HG02642 (cell line): ENCODE results near the gene NFAT5.
A peak's percentile ranks its signal among the peaks of the same experiment; 100 is the strongest.
"Not testable (repeated sequence)": the region's sequence is repeated elsewhere in the genome, so short reads cannot be mapped to it uniquely, and the experiment has no call there.

Source experiments
- ATAC-seq: cut with Tn5 transposase; IDR thresholded peaks from one replicate; pipeline ENCODE4 v1.9.1; 2021; ENCODE audit warnings: mild to moderate bottlenecking; ENCODE audit not compliant: unreplicated experiment, poor library complexity

Gene NFAT5

GRCh38 chr16:69725480-69726312 is 159.9 kb downstream of the NFAT5 start:
- no peak for ATAC-seq

GRCh38 chr16:69726313-69727060 is 160.7 kb downstream of the NFAT5 start, which contains the start of gene NQO1:
Gene NQO1, minus strand, starts transcription at chr16:69726560. Its CDS starts 121 bp downstream, at chr16:69726439.
- ATAC-seq: peak; percentile 99

GRCh38 chr16:69727916-69728270 is 162.1 kb downstream of the NFAT5 start:
- no peak for ATAC-seq

GRCh38 chr16:69729030-69729429 is 163.3 kb downstream of the NFAT5 start:
- ATAC-seq: not testable (repeated sequence)

GRCh38 chr16:69731280-69731679 is 165.5 kb downstream of the NFAT5 start:
- not testable (repeated sequence) for ATAC-seq

GRCh38 chr16:69732101-69732500 is 166.3 kb downstream of the NFAT5 start:
- ATAC-seq: no peak

GRCh38 chr16:69741519-69741918 is 175.8 kb downstream of the NFAT5 start:
- ATAC-seq: no peak

GRCh38 chr16:69741951-69742904 is 176.5 kb downstream of the NFAT5 start:
- ATAC-seq: no peak

GRCh38 chr16:69744363-69745231 is 178.8 kb downstream of the NFAT5 start:
- ATAC-seq: no peak

- ATAC-seq: no peak
Observed at GRCh38 chr16:69745232-69745612, 179.5 kb downstream of the NFAT5 start.

GRCh38 chr16:69745959-69746358 is 180.2 kb downstream of the NFAT5 start:
- no peak for ATAC-seq

- ATAC-seq: no peak
Observed at GRCh38 chr16:69747115-69747514, 181.3 kb downstream of the NFAT5 start.

GRCh38 chr16:69748694-69749345 is 183.1 kb downstream of the NFAT5 start:
- no peak for ATAC-seq

GRCh38 chr16:69754143-69754468 is 188.3 kb downstream of the NFAT5 start:
- ATAC-seq: no peak
